Stimulated activated CD8-positive, alpha-beta memory T cell treated with anti-CD3 and anti-CD28 coated beads, Interleukin-15, amount 100 ng/mL, for 4 hours (primary cell): ENCODE data around the gene VWC2.

ENCODE experiments used
- DNase-seq, 2 donors: peaks; one replicate each; pipeline ENCODE4 v3.0.0-alpha.2; 2020; ENCODE audit warnings: low read depth in 2 of 2

The VWC2 gene

DNA sequence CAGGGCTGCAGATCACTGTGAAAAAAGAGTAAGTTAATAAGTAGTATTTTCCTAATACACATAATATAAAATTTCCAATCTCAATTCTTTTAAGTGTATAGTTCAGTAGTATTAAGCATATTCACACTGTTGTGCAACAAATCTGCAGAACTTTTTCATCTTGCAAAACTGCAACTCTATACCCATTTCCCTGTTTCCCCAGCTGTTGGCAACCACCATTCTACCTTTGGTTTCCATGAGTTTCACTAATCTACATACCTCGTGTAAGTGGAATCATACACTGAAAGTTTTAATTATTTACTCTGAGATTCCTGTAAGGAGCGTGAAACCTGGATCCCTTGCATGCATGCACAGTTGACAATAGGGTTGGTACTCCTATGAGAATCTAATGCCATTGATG is 164.2 kb downstream of the VWC2 start:
- no peak for DNase-seq
